ENCODE data around the gene MBD2.

DNA sequence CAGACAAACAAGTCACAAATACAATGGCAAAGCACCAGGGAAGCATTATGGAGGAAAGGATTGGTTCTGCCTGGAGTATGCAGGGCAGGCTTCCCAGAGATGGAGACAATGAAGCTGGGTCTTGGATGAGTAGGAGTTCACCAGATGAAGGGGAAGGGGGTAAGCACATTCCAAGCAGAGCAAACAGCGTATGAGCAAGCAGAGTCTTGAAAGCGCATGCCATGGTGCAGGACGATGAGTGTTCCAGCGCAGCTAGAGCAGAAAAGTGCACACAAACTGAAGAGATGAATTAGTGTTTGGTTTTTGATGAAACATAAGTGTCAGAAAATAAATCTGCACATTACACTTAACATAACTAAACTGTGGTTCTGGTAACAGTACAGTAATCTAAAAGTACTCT is 21.6 kb downstream of the MBD2 start:
- TF ChIP-seq, protein P1, sequence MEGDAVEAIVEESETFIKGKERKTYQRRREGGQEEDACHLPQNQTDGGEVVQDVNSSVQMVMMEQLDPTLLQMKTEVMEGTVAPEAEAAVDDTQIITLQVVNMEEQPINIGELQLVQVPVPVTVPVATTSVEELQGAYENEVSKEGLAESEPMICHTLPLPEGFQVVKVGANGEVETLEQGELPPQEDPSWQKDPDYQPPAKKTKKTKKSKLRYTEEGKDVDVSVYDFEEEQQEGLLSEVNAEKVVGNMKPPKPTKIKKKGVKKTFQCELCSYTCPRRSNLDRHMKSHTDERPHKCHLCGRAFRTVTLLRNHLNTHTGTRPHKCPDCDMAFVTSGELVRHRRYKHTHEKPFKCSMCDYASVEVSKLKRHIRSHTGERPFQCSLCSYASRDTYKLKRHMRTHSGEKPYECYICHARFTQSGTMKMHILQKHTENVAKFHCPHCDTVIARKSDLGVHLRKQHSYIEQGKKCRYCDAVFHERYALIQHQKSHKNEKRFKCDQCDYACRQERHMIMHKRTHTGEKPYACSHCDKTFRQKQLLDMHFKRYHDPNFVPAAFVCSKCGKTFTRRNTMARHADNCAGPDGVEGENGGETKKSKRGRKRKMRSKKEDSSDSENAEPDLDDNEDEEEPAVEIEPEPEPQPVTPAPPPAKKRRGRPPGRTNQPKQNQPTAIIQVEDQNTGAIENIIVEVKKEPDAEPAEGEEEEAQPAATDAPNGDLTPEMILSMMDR (IDR thresholded peaks at IDR 0.05): no peak
- TF ChIP-seq POLR2A (IDR thresholded peaks at IDR 0.05): no peak

Measured in right lobe of liver (tissue), 4 donors.